ENCODE results near the gene PTCSC3.

DNA sequence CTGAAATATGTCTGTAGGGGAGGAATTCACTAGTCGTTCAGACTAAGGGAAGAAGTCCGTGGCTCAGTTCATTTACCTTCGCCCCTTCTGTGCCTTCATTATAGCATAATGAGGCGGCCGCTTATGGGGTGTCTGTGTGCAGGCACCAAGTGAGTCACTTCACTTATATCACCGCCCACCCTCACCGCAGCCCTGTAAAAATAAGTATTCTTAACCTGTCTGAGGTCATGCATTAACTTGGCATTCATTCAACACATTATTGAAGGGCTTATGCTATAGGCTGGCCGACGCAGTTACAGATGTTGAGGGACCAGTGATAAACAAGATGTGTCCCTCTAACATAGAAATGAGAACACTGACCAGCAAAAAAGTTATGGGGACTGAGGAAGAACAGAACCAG, 47.7 kb upstream of the PTCSC3 start:
- no peak for TF ChIP-seq EZH2 (IDR thresholded peaks at IDR 0.05; ENCODE audit: borderline replicate concordance, low read depth, low read length, poor library complexity, severe bottlenecking)
- TF ChIP-seq, protein P1, sequence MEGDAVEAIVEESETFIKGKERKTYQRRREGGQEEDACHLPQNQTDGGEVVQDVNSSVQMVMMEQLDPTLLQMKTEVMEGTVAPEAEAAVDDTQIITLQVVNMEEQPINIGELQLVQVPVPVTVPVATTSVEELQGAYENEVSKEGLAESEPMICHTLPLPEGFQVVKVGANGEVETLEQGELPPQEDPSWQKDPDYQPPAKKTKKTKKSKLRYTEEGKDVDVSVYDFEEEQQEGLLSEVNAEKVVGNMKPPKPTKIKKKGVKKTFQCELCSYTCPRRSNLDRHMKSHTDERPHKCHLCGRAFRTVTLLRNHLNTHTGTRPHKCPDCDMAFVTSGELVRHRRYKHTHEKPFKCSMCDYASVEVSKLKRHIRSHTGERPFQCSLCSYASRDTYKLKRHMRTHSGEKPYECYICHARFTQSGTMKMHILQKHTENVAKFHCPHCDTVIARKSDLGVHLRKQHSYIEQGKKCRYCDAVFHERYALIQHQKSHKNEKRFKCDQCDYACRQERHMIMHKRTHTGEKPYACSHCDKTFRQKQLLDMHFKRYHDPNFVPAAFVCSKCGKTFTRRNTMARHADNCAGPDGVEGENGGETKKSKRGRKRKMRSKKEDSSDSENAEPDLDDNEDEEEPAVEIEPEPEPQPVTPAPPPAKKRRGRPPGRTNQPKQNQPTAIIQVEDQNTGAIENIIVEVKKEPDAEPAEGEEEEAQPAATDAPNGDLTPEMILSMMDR (conservative IDR thresholded peaks at IDR 0.05; ENCODE audit: low read depth, low read length) = no peak

All from A673 (cell line).